Measurements from ENCODE around the gene RAMP3.

Gene RAMP3

DNA sequence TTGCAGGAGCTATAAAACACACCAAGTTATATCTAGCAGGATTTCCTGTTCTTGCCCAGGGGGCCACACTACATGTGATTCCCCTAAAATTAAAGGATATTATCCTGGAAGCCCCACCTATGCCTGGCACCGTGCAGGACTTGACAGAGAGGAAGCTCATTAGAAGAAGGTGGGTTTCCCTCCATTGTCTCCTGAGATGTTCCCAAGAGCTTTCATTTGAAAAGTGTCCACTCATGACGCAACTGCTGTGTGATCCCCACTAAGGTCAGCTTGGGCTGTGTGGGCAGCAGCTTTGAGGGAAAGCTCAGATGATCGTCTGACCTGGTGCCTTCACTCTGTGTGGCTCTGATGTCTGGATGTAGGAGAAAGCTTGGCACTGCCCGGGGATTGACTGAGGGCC, 53.5 kb downstream of the RAMP3 start:
- TF ChIP-seq, protein P1, sequence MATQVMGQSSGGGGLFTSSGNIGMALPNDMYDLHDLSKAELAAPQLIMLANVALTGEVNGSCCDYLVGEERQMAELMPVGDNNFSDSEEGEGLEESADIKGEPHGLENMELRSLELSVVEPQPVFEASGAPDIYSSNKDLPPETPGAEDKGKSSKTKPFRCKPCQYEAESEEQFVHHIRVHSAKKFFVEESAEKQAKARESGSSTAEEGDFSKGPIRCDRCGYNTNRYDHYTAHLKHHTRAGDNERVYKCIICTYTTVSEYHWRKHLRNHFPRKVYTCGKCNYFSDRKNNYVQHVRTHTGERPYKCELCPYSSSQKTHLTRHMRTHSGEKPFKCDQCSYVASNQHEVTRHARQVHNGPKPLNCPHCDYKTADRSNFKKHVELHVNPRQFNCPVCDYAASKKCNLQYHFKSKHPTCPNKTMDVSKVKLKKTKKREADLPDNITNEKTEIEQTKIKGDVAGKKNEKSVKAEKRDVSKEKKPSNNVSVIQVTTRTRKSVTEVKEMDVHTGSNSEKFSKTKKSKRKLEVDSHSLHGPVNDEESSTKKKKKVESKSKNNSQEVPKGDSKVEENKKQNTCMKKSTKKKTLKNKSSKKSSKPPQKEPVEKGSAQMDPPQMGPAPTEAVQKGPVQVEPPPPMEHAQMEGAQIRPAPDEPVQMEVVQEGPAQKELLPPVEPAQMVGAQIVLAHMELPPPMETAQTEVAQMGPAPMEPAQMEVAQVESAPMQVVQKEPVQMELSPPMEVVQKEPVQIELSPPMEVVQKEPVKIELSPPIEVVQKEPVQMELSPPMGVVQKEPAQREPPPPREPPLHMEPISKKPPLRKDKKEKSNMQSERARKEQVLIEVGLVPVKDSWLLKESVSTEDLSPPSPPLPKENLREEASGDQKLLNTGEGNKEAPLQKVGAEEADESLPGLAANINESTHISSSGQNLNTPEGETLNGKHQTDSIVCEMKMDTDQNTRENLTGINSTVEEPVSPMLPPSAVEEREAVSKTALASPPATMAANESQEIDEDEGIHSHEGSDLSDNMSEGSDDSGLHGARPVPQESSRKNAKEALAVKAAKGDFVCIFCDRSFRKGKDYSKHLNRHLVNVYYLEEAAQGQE (IDR thresholded peaks at IDR 0.05; ENCODE audit: insufficient read depth in 1 of 2, low read depth in 2 of 2, low read length in 2 of 2), result no peak
- TF ChIP-seq TAF1 (IDR thresholded peaks at IDR 0.05; ENCODE audit: borderline replicate concordance, insufficient read depth, low read length) (no peak), FOXP2 (optimal IDR thresholded peaks at IDR 0.05; ENCODE audit: borderline replicate concordance, extremely low read depth, extremely low read length, insufficient read depth) (no peak), POLR2AphosphoS5 (IDR thresholded peaks at IDR 0.05; ENCODE audit: low read depth, low read length) (no peak), SIN3A (IDR thresholded peaks at IDR 0.05; ENCODE audit: borderline replicate concordance, insufficient read depth, low read length) (no peak)

DNA sequence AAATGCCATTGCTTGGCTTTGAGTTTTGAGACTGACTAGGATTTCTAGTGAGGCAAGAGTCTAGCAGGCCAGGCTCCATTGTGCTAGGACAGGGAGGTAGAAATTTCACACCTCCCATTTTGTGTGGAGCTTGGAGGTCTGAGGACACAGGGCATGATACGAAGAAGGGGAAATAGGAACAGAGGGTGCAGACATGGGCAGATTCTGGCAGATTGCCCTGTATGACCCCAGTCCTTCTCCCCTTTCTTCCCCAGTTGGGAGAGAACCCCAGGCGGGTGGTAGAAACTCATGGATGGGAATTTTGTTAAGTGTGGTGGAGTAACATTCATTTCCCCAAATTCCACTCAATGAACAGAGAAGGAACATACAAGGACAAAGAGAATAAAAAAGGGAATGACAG, 54.4 kb downstream of the RAMP3 start:
- TF ChIP-seq, protein P1 (IDR thresholded peaks at IDR 0.05; ENCODE audit: insufficient read depth in 1 of 2, low read depth in 2 of 2, low read length in 2 of 2), result no peak
- TF ChIP-seq SIN3A (IDR thresholded peaks at IDR 0.05; ENCODE audit: borderline replicate concordance, insufficient read depth, low read length), result no peak
- no peak for TF ChIP-seq POLR2AphosphoS5 (IDR thresholded peaks at IDR 0.05; ENCODE audit: low read depth, low read length)
- TF ChIP-seq TAF1 (IDR thresholded peaks at IDR 0.05; ENCODE audit: borderline replicate concordance, insufficient read depth, low read length), result no peak
- no peak for TF ChIP-seq FOXP2 (optimal IDR thresholded peaks at IDR 0.05; ENCODE audit: borderline replicate concordance, extremely low read depth, extremely low read length, insufficient read depth)

DNA sequence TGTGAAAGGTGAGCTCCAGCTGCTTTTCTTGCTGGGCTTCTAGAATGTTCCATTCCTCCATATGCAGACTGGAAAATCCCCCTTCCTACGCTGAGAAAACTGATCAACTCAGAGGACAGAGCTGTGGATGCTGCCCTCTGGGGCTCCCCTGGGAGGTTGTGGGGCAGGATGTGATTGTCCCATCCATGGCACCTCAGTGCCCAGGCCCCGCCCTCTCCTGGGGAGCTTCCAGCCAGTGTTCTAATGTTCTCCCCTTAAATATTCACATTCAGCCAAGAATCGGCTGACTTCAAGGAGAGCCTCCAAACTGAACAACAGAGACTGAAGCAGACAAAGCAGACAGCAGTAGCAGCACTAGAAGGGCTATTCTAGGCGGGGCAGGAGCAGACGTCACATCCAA, 55.0 kb downstream of the RAMP3 start:
- TF ChIP-seq FOXP2 (optimal IDR thresholded peaks at IDR 0.05; ENCODE audit: borderline replicate concordance, extremely low read depth, extremely low read length, insufficient read depth), result no peak
- TF ChIP-seq SIN3A (IDR thresholded peaks at IDR 0.05; ENCODE audit: borderline replicate concordance, insufficient read depth, low read length), result no peak

DNA sequence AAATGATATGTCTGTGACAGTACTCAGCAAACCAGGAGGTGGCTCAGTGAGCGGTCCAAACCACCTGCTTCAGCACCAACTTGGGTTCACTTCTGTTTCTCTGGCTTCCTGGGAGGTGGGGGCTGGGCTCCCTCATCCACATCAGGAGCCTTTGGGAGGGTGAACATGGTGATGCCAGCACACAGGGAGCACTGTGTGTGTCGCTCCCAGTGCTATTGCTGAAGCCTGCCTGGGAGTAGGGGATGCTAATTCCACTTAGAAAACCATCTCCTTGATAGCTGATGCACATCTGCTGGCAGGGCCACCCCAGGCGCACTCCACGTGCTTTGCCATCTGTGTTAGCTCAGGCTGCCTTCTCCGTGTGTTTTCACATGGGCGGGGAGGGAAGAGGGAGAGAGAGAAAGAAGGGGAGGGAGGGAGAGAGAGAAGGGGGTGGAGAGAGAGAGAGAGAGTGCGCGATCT, 58.0 kb downstream of the RAMP3 start:
- TF ChIP-seq TAF1 (IDR thresholded peaks at IDR 0.05; ENCODE audit: borderline replicate concordance, insufficient read depth, low read length), result no peak
- no peak for TF ChIP-seq POLR2AphosphoS5 (IDR thresholded peaks at IDR 0.05; ENCODE audit: low read depth, low read length)
- TF ChIP-seq FOXP2 (optimal IDR thresholded peaks at IDR 0.05; ENCODE audit: borderline replicate concordance, extremely low read depth, extremely low read length, insufficient read depth), result no peak
- TF ChIP-seq, protein P1 (IDR thresholded peaks at IDR 0.05; ENCODE audit: insufficient read depth in 1 of 2, low read depth in 2 of 2, low read length in 2 of 2), result no peak
- TF ChIP-seq SIN3A (IDR thresholded peaks at IDR 0.05; ENCODE audit: borderline replicate concordance, insufficient read depth, low read length), result no peak

DNA sequence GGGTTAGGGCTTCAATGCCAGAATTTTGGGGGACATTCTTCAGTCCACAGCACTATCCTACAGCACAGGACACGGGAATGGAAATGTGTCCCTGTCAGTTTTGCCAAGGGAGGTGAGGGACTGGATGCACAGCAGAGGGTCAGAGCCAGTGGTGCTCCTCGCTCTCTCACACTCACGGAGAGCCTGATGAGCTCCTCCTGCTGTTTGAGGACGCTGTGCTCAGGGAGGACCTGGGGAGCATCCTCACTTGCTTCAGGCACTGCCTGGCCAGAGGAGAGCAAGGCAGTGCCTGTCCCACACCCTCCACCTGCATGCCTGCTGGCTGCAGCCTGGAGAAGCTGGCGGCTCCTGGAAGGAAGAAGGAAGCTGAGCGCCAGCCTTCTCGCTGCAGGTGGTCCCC, 58.6 kb downstream of the RAMP3 start:
- TF ChIP-seq POLR2AphosphoS5 (IDR thresholded peaks at IDR 0.05; ENCODE audit: low read depth, low read length) (no peak), FOXP2 (optimal IDR thresholded peaks at IDR 0.05; ENCODE audit: borderline replicate concordance, extremely low read depth, extremely low read length, insufficient read depth) (no peak), SIN3A (IDR thresholded peaks at IDR 0.05; ENCODE audit: borderline replicate concordance, insufficient read depth, low read length) (no peak), TAF1 (IDR thresholded peaks at IDR 0.05; ENCODE audit: borderline replicate concordance, insufficient read depth, low read length) (no peak)
- TF ChIP-seq, protein P1 (IDR thresholded peaks at IDR 0.05; ENCODE audit: insufficient read depth in 1 of 2, low read depth in 2 of 2, low read length in 2 of 2), result no peak

Measured in PFSK-1 (cell line).